AG09319 (cell line): ENCODE data around the gene TRIM54.
A peak's percentile ranks its signal among the peaks of the same experiment; 100 is the strongest.
"Not testable (repeated sequence)": the region's sequence is repeated elsewhere in the genome, so short reads cannot be mapped to it uniquely, and the experiment has no call there.

Source experiments
- DNase-seq: peaks from one replicate; pipeline ENCODE4 v3.0.0-alpha.2; 2010; ENCODE audit warnings: low read depth; ENCODE audit errors: extremely low read depth
- CTCF ChIP-seq: IDR thresholded peaks from 2 replicates; pipeline ENCODE4 v1.5.1; 2011; ENCODE audit warnings: low read depth, mild to moderate bottlenecking, inconsistent platforms, low read length, moderate library complexity

TRIM54 gene

GRCh38 chr2:27288610-27289009 lies 6.4 kb downstream of the TRIM54 start:
- TF ChIP-seq CTCF, result no peak

DNA sequence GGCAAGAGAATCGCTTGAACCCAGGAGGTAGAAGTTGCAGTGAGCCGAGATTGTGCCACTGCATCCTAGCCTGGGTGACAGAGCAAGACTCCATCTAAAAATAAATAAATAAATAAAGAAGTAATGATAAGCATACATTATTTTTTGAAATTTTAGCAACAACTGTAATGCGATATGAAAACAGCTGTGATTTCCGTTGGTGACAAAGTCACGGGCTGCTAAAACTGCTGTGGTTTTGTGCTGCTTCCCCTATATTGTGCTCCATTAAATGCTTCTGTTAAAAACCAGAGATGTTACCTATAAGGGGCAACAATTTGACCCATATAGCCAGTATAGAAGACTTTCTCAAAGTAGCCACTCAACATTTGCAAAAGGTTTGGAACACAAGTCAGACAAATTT lies 8.3 kb downstream of the TRIM54 start:
- TF ChIP-seq CTCF, result no peak
- DNase-seq, result no peak

More at GRCh38 chr2:27288610-27289009, 6.4 kb downstream of the TRIM54 start:
- no peak for DNase-seq

GRCh38 chr2:27291865-27292264 lies 9.6 kb downstream of the TRIM54 start:
- no peak for DNase-seq
- no peak for TF ChIP-seq CTCF

DNA sequence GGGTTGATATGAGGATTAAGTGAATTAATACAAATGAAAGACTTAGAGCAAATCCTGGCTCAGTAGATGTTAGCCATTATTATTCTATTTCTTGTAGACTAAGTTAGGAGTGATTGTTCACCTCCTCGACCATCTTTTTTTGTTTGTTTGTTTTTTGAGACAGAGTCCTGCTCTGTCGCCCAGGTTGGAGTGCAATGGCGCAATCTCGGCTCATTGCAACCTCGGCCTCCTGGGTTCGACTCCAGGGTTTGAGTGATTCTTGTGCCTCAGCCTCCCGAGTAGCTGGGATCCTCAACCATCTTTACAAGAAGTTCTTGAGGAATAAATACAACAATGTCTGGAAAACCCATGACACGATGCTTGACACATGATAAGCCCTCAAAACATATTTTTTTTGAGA lies 12.7 kb downstream of the TRIM54 start:
- TF ChIP-seq CTCF, result no peak
- no peak for DNase-seq

- TF ChIP-seq CTCF, result no peak
- peak; percentile 5 for DNase-seq
Observed at GRCh38 chr2:27296481-27296880, 14.3 kb downstream of the TRIM54 start.

- DNase-seq, result no peak
- no peak for TF ChIP-seq CTCF
Observed at GRCh38 chr2:27297195-27297594, 15.0 kb downstream of the TRIM54 start.

DNA sequence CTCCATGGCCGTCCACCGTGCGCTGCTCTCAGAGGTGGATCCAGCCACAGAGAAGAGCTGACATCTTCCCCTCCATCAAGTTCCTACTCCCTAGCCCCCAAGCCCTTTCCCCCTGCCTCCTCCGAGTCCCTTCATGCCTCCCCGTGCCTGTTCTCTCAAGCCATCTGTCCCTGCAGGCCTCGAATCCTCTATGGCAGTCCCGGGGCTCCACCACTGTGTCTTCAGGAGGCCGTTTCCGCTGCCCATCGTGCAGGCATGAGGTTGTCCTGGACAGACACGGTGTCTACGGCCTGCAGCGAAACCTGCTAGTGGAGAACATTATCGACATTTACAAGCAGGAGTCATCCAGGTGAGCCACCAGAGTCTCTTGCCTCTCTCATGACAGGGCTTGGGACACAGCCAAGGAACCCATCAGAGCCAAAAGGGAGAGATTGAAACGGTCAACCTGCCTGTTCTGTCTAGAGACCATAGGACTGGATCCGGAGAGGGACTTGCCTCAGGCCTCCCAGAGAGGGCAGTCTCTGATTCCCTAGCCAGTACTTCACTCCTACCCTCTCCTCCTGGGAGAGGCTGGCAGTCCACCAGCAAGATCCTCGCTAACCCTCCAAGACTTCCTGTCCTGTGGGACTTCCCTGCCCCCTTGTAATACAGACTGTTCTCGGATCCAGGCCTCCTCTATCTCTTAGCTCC lies 16.3 kb downstream of the TRIM54 start:
- no peak for TF ChIP-seq CTCF
- no peak for DNase-seq

DNA sequence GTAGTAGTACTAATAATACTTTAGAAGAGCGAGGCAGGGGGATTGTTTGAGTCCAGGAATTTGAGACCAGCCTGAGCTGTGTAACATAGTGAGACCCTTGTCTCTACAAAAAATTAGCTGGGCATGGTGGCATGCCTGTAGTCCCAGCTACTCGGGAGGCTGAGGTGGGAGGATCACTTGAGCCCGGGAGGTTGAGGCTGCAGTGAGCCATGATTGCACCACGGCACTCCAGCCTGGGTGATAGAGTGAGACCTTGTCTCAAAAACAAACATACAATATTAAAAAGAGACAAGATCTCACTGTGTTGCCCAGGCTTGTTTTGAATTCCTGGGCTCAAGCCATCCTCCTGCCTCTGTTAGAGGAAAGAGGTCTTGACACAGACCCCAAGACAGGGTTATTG lies 18.4 kb downstream of the TRIM54 start:
- not testable (repeated sequence) for DNase-seq
